HG03135 (cell line): ENCODE results near the gene MRPL2.
"Not testable (repeated sequence)": the region's sequence is repeated elsewhere in the genome, so short reads cannot be mapped to it uniquely, and the experiment has no call there.

Experiments used
- ATAC-seq: cut with Tn5 transposase; IDR thresholded peaks from one replicate; pipeline ENCODE4 v1.9.1; 2021; ENCODE audit warnings: mild to moderate bottlenecking, moderate library complexity; ENCODE audit not compliant: unreplicated experiment

MRPL2 gene

DNA sequence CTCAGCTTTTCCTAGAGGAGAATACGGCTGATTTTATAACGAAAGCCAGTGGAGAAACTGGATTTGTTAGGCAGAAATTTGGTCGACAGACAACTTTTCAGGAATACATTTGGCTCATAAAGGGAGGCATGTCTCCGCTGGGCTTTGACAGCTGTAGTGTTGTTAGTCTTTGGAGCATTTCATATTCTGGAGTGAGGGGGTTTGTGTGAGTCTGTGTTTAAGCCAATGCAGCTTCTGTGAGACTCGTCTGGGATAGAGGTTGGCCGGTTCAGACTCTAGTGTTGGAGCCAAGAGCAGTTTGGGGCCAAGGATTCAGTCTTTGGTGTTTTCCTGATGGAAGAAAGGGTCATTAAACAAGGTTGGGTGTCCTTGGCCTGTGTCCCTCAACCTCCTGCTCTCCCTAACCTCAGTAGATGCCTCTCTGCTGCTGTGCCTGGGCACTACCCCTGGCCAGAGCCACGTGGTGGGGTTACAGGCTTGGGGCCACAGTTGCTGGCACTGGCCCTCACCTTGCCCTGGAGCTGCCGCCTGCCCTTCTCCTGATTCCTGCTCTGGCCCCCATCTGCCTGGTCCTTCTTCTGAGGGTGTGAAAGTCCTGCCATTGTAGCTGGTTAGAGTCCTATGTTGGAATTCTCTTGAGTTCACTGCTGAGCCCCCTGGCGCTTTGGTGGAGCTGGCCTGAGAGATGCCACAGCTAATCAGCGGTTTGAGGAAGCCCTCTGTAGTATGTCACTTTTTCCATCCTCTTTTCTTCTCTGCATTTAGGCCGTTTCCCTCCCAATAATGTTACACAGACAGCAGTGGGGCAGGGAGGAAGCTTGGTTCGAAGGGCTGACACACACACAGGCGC, 23.8 kb upstream of the MRPL2 start:
- ATAC-seq: no peak

GRCh38 chr6:43081922-43082321, 22.7 kb upstream of the MRPL2 start:
- not testable (repeated sequence) for ATAC-seq

DNA sequence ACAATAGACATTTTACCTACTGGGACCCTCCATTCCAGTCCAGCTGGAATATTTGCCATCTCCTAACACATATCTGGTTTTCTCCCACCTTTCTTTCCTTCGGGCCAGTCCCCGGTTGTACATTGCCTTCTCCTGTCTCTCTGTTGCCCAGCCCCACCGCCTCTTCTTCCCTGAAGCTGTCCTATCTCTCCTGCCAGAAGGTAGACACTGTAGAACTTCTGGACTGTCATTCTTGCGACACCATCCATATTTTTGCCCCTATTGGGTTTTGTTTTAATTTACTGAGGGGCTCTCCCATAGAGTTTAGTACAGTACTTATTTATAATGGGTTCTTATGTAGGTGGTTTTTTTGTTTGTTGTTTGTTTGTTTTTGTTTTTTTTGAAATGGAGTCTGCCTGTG, 21.8 kb upstream of the MRPL2 start:
- ATAC-seq: no peak

GRCh38 chr6:43078691-43079090, 19.5 kb upstream of the MRPL2 start:
- no peak for ATAC-seq

DNA sequence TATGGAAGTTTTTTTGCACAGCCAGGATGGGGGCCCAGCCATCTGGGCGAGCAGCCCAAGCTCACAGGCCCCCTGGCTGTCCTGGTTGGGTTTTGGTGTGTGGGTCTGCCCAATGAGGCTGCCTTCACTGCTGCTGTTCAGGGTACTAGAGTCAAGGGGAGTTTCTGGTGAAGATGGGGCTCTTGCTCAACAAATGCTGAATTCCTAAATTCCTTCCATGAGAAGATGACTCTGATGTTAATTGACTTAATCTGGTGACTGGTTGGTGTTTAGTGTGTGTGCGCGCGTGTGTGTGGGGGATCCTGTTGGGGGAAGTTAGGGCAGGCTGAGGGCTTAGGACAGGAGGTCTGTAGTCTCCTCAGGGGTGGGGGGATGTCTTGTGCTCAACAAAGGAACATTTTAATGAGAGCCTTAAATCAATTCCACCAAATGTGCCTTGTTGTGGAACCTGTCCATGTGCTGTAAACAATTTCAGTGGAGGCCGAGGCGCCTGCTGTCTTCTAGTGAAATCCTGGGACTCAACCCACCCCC, 18.8 kb upstream of the MRPL2 start:
- ATAC-seq: no peak

DNA sequence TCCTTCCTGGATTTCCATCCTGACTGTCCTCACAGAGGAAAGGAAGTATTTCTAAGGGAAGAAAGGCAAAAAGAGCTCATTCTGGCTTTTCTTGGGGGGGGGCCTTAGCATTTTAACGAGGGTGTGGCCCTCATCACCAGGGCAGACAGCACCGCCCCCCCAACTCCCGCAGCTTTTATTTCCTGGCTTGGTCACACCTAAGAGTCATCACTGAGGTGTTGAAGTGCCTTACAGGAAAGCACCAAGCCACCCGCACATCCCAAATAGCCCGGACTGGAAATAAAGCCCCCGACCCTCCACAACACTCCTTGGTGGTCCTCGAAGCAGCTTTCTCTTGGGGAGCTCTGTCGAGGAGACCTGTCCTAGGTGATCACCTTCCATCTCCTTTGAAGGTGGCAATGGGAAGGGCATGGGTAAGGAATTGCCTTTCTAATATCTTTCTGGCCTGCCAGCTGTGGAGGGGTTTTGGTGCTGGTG, 18.1 kb upstream of the MRPL2 start:
- no peak for ATAC-seq

DNA sequence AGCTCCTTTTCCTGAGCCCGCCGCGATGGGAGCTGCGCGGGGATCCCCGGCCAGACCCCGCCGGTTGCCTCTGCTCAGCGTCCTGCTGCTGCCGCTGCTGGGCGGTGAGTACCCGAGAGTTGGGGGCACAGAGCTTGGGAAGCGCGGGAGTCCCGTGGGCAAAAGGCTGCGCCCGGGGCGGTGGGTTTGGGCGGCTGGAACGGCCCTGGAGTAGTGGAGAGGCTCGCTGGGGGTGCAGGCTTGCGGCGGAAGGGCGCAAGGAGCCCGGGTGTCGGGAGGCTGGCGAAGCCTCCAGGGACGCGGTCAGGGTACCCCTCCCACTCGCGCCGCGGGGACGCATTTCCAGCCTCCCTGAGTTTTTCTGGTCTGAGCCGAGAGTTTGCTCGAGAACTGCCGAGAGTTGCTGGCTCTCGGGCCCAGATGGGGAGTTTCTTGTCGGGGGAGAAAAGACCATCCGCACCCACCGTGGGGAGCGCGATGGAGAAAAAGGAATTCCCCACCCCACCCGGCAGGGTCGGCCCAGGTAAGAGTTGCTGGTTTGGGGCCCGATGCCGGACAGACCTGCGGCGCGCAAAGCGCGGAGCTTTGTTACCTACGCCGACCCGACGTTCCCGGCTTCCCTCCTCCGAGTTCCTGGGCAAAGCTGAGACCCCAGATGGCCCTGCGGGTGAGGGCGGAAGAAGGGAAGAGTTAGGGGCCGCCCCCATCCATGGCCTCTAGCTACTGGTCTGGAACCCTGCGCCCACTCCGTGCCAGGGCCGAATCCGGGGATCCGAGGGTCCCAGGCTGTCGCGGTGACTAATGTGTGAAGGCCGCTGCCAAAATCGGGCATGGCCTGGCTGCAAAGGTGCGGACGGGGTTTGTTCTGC, 17.5 kb upstream of the MRPL2 start:
- no peak for ATAC-seq

- ATAC-seq: no peak
These were observed 16.6 kb upstream of the MRPL2 start, which contains the start of gene PTK7 for GRCh38 chr6:43075670-43076463. PTK7 (plus strand) TSS chr6:43076314; CDS start chr6:43076489, 175 bp downstream.

GRCh38 chr6:43074847-43075669, 15.8 kb upstream of the MRPL2 start:
- ATAC-seq: no peak

DNA sequence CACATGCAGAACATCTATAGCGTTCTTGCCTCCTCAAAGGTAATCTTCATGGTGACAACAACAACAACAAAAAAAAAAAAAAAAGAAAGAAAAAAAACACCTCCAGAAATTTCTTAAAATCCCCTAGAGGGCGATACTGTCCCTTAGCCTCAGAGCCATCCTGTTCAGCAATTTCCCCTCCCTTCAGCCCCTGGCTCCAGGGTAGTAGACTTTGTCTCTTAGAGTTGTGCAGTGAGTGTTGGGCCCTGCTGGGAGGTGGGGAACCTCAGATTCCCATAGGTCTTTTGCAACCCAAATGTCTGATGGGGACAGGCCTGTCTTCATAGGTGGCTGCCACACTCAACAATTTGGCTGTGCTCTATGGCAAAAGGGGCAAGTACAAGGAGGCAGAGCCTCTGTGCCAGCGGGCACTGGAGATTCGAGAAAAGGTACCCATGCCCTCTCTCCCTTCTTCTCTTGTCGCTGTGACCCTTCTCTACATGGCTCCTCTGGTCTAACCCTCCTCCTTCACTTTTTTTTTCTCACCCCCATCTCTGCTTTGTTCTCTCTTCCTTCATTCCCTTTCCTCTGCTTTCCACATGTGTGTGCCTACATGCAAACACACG, 10.9 kb upstream of the MRPL2 start:
- no peak for ATAC-seq

DNA sequence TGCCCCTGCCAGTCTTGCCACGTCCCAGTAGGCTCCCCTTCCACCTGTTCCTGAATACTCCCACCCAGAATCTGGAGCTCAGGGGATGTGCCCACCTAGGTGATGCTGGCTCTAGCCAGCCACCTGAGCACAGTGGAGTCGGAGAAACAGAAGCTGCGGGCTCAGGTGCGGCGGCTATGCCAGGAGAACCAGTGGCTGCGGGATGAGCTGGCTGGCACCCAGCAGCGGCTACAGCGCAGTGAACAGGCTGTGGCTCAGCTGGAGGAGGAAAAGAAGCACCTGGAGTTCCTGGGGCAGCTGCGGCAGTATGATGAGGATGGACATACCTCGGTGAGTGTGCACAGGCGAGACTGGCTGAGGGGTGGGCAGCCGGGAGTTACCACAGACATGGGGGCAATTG, 3.6 kb upstream of the MRPL2 start:
- no peak for ATAC-seq

- ATAC-seq: no peak
These were observed 2.6 kb upstream of the MRPL2 start for GRCh38 chr6:43061861-43062260.

DNA sequence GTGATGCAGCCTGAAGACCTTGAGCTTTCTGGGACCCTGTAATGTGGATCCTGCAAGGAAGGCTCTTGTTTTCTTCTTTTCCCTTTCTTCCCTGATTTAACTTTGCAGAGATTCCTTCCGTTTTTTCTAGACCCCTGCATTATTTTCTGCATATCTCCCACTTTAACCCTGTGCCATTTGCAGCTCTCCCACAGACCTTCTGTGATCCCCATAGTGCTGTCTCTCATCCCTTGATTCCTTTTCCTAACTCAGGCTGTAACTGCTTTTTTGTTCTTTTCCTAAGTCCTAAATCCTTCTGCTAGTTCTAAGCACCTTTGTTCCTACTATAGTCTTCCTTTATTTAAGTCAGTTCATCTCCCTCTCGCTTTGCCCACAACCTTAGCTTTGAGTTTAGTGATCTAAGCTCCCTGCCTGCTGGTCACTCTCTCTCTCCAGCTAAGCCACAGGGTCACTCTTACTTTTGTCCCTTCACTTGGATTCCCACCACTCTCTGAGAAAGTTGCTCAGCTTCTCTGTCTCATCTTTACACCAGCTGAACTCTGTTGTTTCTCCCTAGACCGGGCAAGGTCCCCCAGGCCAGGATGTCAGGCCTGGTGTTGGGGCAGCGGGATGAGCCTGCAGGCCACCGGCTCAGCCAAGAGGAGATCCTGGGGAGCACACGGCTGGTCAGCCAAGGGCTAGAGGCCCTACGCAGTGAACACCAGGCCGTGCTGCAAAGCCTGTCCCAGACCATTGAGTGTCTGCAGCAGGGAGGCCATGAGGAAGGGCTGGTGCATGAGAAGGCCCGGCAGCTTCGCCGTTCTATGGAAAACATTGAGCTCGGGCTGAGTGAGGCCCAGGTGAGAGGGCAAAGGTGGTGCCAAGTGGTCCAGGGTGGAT, 1.8 kb upstream of the MRPL2 start:
- ATAC-seq: no peak

DNA sequence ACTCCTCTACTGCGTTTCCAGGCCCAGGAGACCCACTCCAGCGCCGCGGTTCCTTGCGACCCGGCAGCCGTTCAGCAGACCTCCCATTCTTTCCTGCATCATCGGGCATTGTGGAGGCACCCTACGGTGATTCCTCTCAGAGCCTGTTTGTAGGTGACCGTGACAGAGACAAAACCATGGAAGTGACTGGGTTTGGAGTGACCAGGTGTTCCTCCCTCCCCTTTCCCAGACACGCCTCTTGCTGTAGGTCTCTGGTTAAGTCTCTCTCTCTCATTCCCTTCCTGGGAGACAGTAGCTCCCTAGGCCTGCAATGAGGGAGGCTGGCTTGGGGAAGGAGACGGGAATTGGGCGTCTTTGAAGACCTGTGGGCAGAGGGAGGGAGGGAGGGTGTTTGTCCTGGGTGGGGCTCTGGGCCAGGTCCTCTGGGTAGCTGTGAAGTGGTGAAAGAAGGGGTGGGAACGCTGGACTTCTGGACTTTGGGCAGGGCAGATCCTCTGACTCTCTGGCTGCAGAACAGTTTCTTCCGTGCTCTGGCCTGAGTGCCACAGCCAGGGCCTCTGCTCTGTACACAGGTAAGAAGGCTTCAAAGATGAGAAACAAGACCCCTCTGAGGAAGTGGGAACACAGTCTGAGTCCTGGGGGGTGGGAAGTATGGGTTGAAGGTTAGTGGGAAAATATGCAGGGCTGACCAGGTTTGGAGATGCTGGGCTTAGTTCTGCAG, 960 bp upstream of the MRPL2 start:
- ATAC-seq: no peak

- ATAC-seq: no peak
These were observed 703 bp downstream of the MRPL2 start for GRCh38 chr6:43058531-43058930.

GRCh38 chr6:43055966-43056365, 3.3 kb downstream of the MRPL2 start:
- no peak for ATAC-seq

- ATAC-seq: no peak
These were observed 4.9 kb downstream of the MRPL2 start for GRCh38 chr6:43054206-43054943.
